Chondrocyte (in vitro differentiated cells): ENCODE measurements around the gene LRP2BP. TPM values are rescaled to one million over a fixed set of nuclear protein-coding genes. Genes with fewer than 3 reads are reported as not detected.

ENCODE experiments used
- DNase-seq: peaks from one replicate; pipeline ENCODE4 v3.0.0; 2021; ENCODE audit warnings: mixed read lengths, low spot score
- H3K27ac Mint-ChIP-seq: one replicate; pipeline ENCODE4 v1.8.0; 2021; ENCODE audit warnings: mild to moderate bottlenecking, moderate library complexity, mixed read lengths; ENCODE audit not compliant: unreplicated experiment
- H3K27me3 Mint-ChIP-seq: 2 replicates; pipeline ENCODE4 v1.8.0; 2021; ENCODE audit warnings: low read depth, mixed read lengths
- H3K36me3 Mint-ChIP-seq: 2 replicates; pipeline ENCODE4 v1.8.0; 2021; ENCODE audit warnings: low read depth, mixed read lengths
- H3K4me1 Mint-ChIP-seq: 2 replicates; pipeline ENCODE4 v1.8.0; 2021; ENCODE audit warnings: low read depth, mild to moderate bottlenecking, mixed read lengths
- H3K4me3 Mint-ChIP-seq: one replicate; pipeline ENCODE4 v1.8.0; 2021; ENCODE audit warnings: mild to moderate bottlenecking, moderate library complexity, mixed read lengths; ENCODE audit not compliant: unreplicated experiment
- H3K9me3 Mint-ChIP-seq: 2 replicates; pipeline ENCODE4 v1.8.0; 2021; ENCODE audit warnings: low read depth, mixed read lengths
- total RNA-seq: library from RNA; stranded (reverse); gene quantifications from 3 replicates; pipeline ENCODE4 v1.2.1, GENCODE V29; 2021
- TF ChIP-seq, protein P1 (sequence below): fragments of 200-600 bp; sonication (generic); IDR thresholded peaks from 2 replicates; pipeline ENCODE4 v1.5.0; 2021; ENCODE audit warnings: antibody characterized with exemption, mild to moderate bottlenecking, moderate library complexity

LRP2BP gene
- total RNA-seq, 1 donor from 2014 or later = 0.52 TPM

DNA sequence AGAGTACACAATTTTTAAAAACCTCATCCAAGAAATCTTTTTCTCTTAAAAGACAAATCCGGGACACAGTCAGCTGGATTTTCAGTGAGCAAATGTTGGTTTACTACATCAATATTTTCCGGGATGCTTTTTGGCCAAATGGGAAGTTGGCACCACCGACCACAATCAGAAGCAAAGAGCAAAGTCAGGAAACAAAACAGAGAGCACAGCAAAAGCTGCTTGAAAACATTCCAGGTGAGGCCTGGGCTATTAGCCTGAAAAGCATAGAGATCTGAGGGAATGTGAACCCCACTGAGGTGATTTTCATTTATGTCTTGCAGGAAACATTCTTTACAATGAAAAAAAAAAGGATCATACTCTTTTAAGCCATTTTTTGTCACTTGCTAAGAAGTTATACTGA, 33.9 kb downstream of the LRP2BP start:
- no peak for DNase-seq
- no peaks in the 10 kb centered on the region for H3K9me3 Mint-ChIP-seq
- TF ChIP-seq, protein P1, sequence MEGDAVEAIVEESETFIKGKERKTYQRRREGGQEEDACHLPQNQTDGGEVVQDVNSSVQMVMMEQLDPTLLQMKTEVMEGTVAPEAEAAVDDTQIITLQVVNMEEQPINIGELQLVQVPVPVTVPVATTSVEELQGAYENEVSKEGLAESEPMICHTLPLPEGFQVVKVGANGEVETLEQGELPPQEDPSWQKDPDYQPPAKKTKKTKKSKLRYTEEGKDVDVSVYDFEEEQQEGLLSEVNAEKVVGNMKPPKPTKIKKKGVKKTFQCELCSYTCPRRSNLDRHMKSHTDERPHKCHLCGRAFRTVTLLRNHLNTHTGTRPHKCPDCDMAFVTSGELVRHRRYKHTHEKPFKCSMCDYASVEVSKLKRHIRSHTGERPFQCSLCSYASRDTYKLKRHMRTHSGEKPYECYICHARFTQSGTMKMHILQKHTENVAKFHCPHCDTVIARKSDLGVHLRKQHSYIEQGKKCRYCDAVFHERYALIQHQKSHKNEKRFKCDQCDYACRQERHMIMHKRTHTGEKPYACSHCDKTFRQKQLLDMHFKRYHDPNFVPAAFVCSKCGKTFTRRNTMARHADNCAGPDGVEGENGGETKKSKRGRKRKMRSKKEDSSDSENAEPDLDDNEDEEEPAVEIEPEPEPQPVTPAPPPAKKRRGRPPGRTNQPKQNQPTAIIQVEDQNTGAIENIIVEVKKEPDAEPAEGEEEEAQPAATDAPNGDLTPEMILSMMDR = no peak
- no peaks in the 10 kb centered on the region for H3K27me3 Mint-ChIP-seq
- peaks cover 12% of the 10 kb centered on the region for H3K36me3 Mint-ChIP-seq
- no peak overlapping the region for H3K4me3 Mint-ChIP-seq
- H3K27ac Mint-ChIP-seq = peak overlapping the region; percentile 68
- H3K4me1 Mint-ChIP-seq = peaks cover 75% of the 10 kb centered on the region

DNA sequence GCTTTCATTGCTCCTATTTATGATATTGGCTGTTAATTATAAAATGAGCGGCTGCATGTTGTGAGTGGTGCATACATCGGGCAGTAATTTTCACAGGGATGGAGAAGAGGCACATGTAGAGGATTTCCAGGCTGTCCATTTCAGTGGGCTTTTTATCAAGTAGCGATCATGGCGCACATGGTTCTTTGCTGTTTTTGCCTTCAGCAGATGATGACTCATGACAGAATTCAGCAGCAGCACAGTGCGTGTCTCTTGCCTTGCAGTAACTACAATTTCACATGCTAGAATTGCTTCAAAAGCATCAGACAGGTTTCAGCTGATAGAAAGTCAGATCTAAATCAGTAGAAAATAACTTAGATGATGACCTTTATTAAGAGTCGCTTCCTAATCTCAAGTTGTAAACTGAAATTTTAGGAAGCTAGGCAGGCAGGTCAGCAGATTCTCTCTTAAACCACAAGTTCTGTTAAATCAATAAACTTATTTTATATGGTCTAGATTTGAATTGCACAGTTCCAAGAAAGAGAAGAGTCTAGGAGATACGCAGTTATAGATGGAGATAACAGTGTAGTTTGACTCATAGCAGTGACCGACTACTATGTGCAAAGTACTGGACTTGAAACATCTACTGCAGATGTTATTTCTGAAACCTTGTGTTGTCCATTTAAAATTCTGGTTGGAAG, 35.8 kb downstream of the LRP2BP start:
- Mint-ChIP-seq H3K27me3 (no peaks in the 10 kb centered on the region), H3K36me3 (peaks cover 7% of the 10 kb centered on the region), H3K4me1 (peaks cover 90% of the 10 kb centered on the region), H3K4me3 (peak overlapping the region; percentile 2), H3K27ac (peak overlapping the region; percentile 96), H3K9me3 (no peaks in the 10 kb centered on the region)
- DNase-seq = no peak
- TF ChIP-seq, protein P1 = no peak

GRCh38 chr4:185358959-185359358, 36.8 kb downstream of the LRP2BP start:
- peak overlapping the region; percentile 22 for H3K4me3 Mint-ChIP-seq
- peak overlapping the region; percentile 96 for H3K27ac Mint-ChIP-seq
- peaks cover 14% of the 10 kb centered on the region for H3K36me3 Mint-ChIP-seq
- no peaks in the 10 kb centered on the region for H3K27me3 Mint-ChIP-seq
- H3K9me3 Mint-ChIP-seq = no peaks in the 10 kb centered on the region
- DNase-seq = no peak
- peaks cover 81% of the 10 kb centered on the region for H3K4me1 Mint-ChIP-seq
- TF ChIP-seq, protein P1 = no peak

GRCh38 chr4:185358514-185358913, 37.2 kb downstream of the LRP2BP start:
- DNase-seq = no peak
- Mint-ChIP-seq H3K4me3 (no peak overlapping the region), H3K27ac (peak overlapping the region; percentile 96), H3K9me3 (no peaks in the 10 kb centered on the region), H3K36me3 (peaks cover 15% of the 10 kb centered on the region), H3K4me1 (peaks cover 78% of the 10 kb centered on the region), H3K27me3 (no peaks in the 10 kb centered on the region)
- TF ChIP-seq, protein P1 = no peak

GRCh38 chr4:185357733-185358440, 37.8 kb downstream of the LRP2BP start:
- Mint-ChIP-seq H3K4me3 (no peak overlapping the region), H3K9me3 (no peaks in the 10 kb centered on the region), H3K36me3 (peaks cover 17% of the 10 kb centered on the region), H3K27me3 (no peaks in the 10 kb centered on the region), H3K4me1 (peaks cover 72% of the 10 kb centered on the region), H3K27ac (peak overlapping the region; percentile 96)
- DNase-seq = no peak
- TF ChIP-seq, protein P1 = no peak
